ENCODE data around the gene NARF. TPM values are rescaled to one million over a fixed set of nuclear protein-coding genes. Genes with fewer than 3 reads are reported as not detected.

NARF gene
- total and polyA plus RNA-seq, 2 of the 8 experiments (the other 6 are each of a cell fraction or from before 2014, with no cell fraction given) = 97.4 to 131 TPM

- TF ChIP-seq ATF3 (IDR thresholded peaks at IDR 0.05; ENCODE audit: insufficient read depth, low read depth, low read length) = no peak
- no peak for TF ChIP-seq KDM1A (IDR thresholded peaks at IDR 0.05; ENCODE audit: borderline replicate concordance, low read length)
- peak; percentile 76 for TF ChIP-seq KDM4A (IDR thresholded peaks at IDR 0.05; ENCODE audit: low read depth, low read length, severe bottlenecking)
- TF ChIP-seq SIN3A (conservative IDR thresholded peaks at IDR 0.05 in 1 of 2, IDR thresholded peaks at IDR 0.05 in 1 of 2; ENCODE audit: low read depth in 1 of 2, low read length in 2 of 2) = peak in 1 of 2 experiments; percentile 53; a peak in 1 of 4 replicates
- TF ChIP-seq CTCF (IDR thresholded peaks at IDR 0.05; ENCODE audit: control extremely low read depth in 1 of 3, insufficient read depth in 1 of 3, low read depth in 1 of 3, low read length in 3 of 3) = peak in 1 of 3 experiments; percentile 2; a peak in 1 of 4 replicates
- TF ChIP-seq SP1 (IDR thresholded peaks at IDR 0.05; ENCODE audit: low read depth, low read length) = peak; percentile 96
- TF ChIP-seq SP2 (IDR thresholded peaks at IDR 0.05; ENCODE audit: low read length) = peak; percentile 62
- TF ChIP-seq FOSL1 (IDR thresholded peaks at IDR 0.05; ENCODE audit: insufficient read depth, low read depth, low read length) = no peak
- no peak for TF ChIP-seq EGR1 (IDR thresholded peaks at IDR 0.05; ENCODE audit: borderline replicate concordance, low read depth, low read length)
- peak; percentile 92 for TF ChIP-seq BACH1 (IDR thresholded peaks at IDR 0.05; ENCODE audit: low read length)
- TF ChIP-seq RNF2 (IDR thresholded peaks at IDR 0.05; ENCODE audit: borderline replicate concordance, low read depth, low read length, missing control alignments, poor library complexity, severe bottlenecking) = no peak
- peak; percentile 29 for TF ChIP-seq TAF7 (optimal IDR thresholded peaks at IDR 0.05; ENCODE audit: borderline replicate concordance, low read depth, low read length)
- TF ChIP-seq POLR2A (IDR thresholded peaks at IDR 0.05; ENCODE audit: control extremely low read depth in 1 of 2, low read depth in 2 of 2, low read length in 2 of 2) = peak in 1 of 2 experiments; percentile 33; a peak in 1 of 3 replicates
- TF ChIP-seq TBP (IDR thresholded peaks at IDR 0.05; ENCODE audit: low read depth, low read length) = peak; percentile 49; the same call in 1 of the 2 replicates
- peak; percentile 46; the same call in 1 of the 2 replicates for TF ChIP-seq SUZ12 (IDR thresholded peaks at IDR 0.05; ENCODE audit: low read length)
- peak; percentile 66 for TF ChIP-seq PHF8 (conservative IDR thresholded peaks at IDR 0.05; ENCODE audit: low read depth, low read length)
- no peak for TF ChIP-seq JUND (IDR thresholded peaks at IDR 0.05; ENCODE audit: low read length)
- 0 out of 2 replicates have a peak, but pooled peaks have one; percentile 71 for TF ChIP-seq RBBP5 (IDR thresholded peaks at IDR 0.05; ENCODE audit: borderline replicate concordance, low read depth, low read length)
- TF ChIP-seq CHD2 (IDR thresholded peaks at IDR 0.05; ENCODE audit: low read length) = peak; percentile 82
Observed at GRCh38 chr17:82518826-82519810, 60.6 kb downstream of the NARF start, which contains the start of gene FOXK2 (continued).
